HG03108 (cell line): Measurements from ENCODE around the gene KCND3.

ENCODE experiments used
- ATAC-seq: cut with Tn5 transposase; IDR thresholded peaks from one replicate; pipeline ENCODE4 v1.9.1; 2021; ENCODE audit warnings: moderate library complexity; ENCODE audit not compliant: unreplicated experiment

Gene KCND3

GRCh38 chr1:111851552-111851951 lies 137.9 kb downstream of the KCND3 start:
- ATAC-seq: no peak

GRCh38 chr1:111850109-111850508 lies 139.4 kb downstream of the KCND3 start:
- no peak for ATAC-seq

GRCh38 chr1:111848852-111849545 lies 140.5 kb downstream of the KCND3 start:
- ATAC-seq: no peak

- ATAC-seq: no peak
Measured at GRCh38 chr1:111847466-111847865, 142.0 kb downstream of the KCND3 start.

GRCh38 chr1:111846842-111847241 lies 142.6 kb downstream of the KCND3 start:
- ATAC-seq: no peak

- no peak for ATAC-seq
Measured at GRCh38 chr1:111843177-111843576, 146.3 kb downstream of the KCND3 start.

GRCh38 chr1:111842411-111842810 lies 147.1 kb downstream of the KCND3 start:
- no peak for ATAC-seq

- ATAC-seq: no peak
Measured at GRCh38 chr1:111841746-111842145, 147.7 kb downstream of the KCND3 start.

- ATAC-seq: no peak
Measured at GRCh38 chr1:111841189-111841588, 148.3 kb downstream of the KCND3 start.

GRCh38 chr1:111837393-111837792 lies 152.1 kb downstream of the KCND3 start:
- no peak for ATAC-seq

GRCh38 chr1:111836111-111836510 lies 153.4 kb downstream of the KCND3 start:
- no peak for ATAC-seq

- ATAC-seq: no peak
Measured at GRCh38 chr1:111835514-111835913, 154.0 kb downstream of the KCND3 start.

- ATAC-seq: no peak
Measured at GRCh38 chr1:111834956-111835355, 154.5 kb downstream of the KCND3 start.

GRCh38 chr1:111833334-111833733 lies 156.1 kb downstream of the KCND3 start:
- ATAC-seq: no peak

- ATAC-seq: no peak
Measured at GRCh38 chr1:111832521-111833155, 156.8 kb downstream of the KCND3 start.

- no peak for ATAC-seq
Measured at GRCh38 chr1:111831153-111831552, 158.3 kb downstream of the KCND3 start.

- no peak for ATAC-seq
Measured at GRCh38 chr1:111827946-111828345, 161.5 kb downstream of the KCND3 start.

- no peak for ATAC-seq
Measured at GRCh38 chr1:111826278-111826677, 163.2 kb downstream of the KCND3 start.

- no peak for ATAC-seq
Measured at GRCh38 chr1:111825217-111825616, 164.3 kb downstream of the KCND3 start.

GRCh38 chr1:111822138-111822537 lies 167.3 kb downstream of the KCND3 start:
- ATAC-seq: no peak

- ATAC-seq: no peak
Measured at GRCh38 chr1:111821121-111821745, 168.2 kb downstream of the KCND3 start.

- ATAC-seq: no peak
Measured at GRCh38 chr1:111819566-111820263, 169.8 kb downstream of the KCND3 start.
